Stimulated activated CD4-positive, alpha-beta T cell treated with anti-CD3 and anti-CD28 coated beads, TNF-alpha, amount 100 ng/mL, for 24 hours (primary cell): Measurements from ENCODE around the gene ZNF20.

ENCODE experiments used
- DNase-seq, 3 experiments: peaks; one replicate each; pipeline ENCODE4 v3.0.0-alpha.2; 2020; ENCODE audit warnings: low read depth in 3 of 3

The ZNF20 gene

GRCh38 chr19:12139885-12140544, at the start of gene ZNF20:
TSS of gene ZNF20 (minus strand) at chr19:12140350. CDS start at chr19:12140182, 168 bp downstream.
- DNase-seq, result peak; percentile 84 to 93 (median 86)

DNA sequence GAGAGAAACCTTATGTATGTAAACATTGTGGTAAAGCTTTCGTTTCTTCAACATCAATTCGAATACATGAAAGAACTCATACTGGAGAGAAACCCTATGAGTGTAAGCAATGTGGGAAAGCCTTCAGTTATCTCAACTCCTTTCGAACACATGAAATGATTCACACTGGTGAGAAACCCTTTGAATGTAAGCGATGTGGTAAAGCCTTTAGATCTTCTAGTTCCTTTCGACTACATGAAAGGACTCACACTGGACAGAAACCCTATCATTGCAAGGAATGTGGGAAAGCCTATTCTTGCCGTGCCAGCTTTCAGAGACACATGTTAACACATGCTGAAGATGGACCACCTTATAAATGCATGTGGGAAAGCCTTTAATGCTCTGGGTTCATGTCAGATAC, 47.5 kb upstream of the ZNF20 start:
- DNase-seq, result no peak

DNA sequence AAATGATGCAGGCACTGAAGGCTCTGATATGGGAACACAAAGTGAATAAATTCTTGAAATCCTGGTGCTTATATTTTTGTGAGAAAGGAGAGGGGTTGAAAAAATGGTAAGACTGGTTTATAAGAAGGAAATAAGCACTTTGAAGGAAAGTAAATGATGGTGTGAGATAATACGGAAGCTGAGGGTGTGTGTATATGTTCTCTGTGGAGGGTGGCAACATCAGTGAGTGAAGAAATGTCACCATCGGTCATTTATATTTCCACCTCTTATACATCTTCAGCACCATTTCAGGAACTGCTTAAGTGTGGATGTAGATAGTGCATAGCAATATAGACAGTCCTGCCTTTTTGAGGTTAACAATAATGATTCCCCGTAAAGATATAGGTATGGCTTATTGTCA, 40.2 kb upstream of the ZNF20 start:
- DNase-seq, result no peak

DNA sequence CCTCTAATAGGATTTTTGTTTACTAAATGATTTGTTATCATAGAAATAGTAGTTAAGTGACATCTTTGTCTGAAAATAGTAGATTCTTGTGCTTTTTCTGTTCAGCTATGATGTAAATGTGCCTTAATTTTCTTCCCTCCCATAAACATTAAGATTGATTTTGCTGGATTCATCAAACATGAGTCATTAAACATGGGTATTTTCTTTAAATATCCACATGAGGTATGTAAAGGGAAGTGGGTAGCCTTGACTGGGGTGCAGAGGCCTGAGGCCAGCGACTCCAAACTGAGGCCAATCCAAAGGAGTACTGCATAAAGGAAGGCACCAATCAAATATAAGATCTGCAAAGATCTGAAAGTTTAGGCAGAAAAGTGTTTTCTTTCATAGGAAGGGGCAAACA, 26.5 kb upstream of the ZNF20 start:
- DNase-seq, result no peak

DNA sequence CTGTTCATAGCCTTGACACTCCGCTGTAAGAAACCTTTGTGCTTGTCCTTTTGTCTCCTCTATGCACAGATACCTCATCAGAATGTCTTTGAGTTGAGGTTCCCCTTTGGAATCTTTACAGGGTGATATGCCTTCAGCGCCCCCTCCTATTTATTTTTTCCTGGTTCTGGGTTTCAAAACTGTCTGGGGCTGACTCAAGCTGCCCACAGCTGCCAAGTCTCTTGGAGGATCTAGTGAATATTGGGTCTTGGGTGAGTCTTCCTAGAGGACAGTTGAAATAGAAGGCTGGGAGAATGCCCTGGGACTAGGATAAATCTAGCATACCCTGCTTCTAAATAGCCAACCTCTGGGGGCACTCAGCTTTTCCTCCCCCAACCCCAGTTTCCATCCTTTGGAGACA, 23.7 kb upstream of the ZNF20 start:
- DNase-seq, result no peak

- peak; percentile 87 to 93 (median 90) for DNase-seq
Measured at GRCh38 chr19:12162882-12163806, 23.0 kb upstream of the ZNF20 start, which contains the start of gene ZNF136. TSS of gene ZNF136 (plus strand) at chr19:12163096. CDS start at chr19:12163204, 108 bp downstream.

- no peak for DNase-seq
Measured at GRCh38 chr19:12162513-12162881, 22.3 kb upstream of the ZNF20 start.

DNA sequence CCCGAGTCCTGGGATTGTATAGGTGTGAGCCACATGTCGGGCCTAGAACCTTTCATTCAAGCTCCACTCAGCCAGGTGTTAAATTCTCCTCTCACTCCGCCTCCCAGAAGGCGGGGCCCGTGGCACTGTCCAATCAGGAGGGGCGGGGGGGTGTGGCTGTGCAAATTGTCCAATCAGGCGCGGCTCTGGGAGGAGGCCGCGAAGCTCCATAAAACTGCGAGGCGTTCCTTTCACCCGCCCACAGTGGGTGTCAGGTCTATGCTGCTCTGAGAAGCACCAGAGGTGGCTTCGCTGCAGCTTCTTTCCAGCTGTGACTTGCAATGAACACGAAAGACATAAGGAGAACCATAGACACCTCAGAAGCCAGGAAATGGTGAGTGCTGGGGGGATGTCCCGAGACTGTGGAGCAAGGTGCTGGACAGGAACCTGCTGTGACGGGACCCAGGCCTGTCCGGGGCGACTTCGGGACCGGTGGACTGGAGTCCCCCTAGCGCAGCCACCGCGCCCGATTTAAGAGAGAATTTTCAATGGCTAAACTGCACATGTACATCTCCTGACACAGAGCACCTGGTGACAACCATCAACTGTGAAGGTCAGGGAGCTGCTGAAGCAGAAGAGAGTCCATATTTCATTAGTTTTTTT, 19.7 kb upstream of the ZNF20 start:
- no peak for DNase-seq

- peak in 1 of 3 experiments; percentile 47 for DNase-seq
Measured at GRCh38 chr19:12156223-12157058, 16.3 kb upstream of the ZNF20 start, which contains the start of gene ZNF625. TSS of gene ZNF625 (minus strand) at chr19:12156734. CDS start at chr19:12156558, 176 bp downstream.

- no peak for DNase-seq
Measured at GRCh38 chr19:12155324-12155860, 15.2 kb upstream of the ZNF20 start.

- DNase-seq, result no peak
Measured at GRCh38 chr19:12145348-12145747, 5.2 kb upstream of the ZNF20 start.

GRCh38 chr19:12141405-12141736, 1.2 kb upstream of the ZNF20 start:
- DNase-seq, result no peak

- DNase-seq, result peak; percentile 76 to 82 (median 76)
Measured at GRCh38 chr19:12140545-12141404, 625 bp upstream of the ZNF20 start.

DNA sequence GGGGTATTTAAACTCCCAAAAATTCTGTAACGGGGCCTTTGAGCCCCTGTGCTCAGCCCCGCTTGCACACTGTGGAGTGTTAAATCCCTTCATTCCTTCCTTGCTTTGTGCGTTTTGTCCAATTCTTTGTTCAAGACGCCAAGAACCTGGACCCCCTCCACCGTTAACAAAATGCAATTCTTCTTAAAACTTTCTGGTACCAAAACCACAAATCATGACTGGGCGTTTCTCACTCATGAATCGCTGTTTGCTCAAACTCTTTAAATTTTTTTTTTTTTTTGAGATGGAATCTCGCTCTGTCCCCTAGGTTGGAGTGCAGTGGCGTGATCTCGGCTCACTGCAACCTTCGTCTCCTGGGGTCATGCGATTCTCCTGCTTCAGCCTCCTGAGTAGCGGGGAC, 881 bp downstream of the ZNF20 start:
- no peak for DNase-seq

DNA sequence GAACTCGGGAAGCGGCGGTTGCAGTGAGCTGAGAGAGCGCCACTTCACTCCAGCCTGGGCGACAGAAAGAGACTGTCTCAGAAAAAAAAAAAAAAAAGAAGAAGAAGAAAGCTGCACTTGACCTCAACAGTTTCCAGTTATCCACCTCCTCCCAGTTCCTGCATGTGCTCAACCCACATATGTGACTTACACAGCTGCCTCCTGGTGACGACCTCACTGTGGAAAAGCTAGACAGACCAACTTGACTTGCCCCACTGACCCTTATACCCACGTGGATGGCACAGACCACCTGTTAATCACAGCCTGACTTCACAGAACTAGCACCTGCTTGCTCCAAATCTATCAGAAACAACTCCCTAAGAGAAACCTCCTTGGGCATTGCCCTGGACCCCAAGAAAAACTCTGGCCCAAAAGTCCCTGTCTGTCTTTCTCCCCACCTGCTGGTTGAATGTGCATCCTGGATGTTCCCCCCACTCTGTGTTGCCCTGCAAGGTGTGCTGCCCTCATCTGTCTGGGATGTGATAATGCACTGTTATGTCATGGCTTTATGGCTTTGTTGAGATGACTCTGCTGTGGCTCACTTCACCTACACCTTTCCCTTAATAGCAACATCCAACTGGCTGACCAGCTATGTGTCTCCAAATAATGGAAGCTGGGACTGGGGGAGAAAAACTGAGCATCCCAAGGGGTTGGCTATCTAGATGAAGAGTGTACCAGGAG, 2.8 kb downstream of the ZNF20 start:
- DNase-seq, result peak in 1 of 3 experiments; percentile 33

GRCh38 chr19:12133069-12133468, 7.1 kb downstream of the ZNF20 start:
- no peak for DNase-seq

- DNase-seq, result no peak
Measured at GRCh38 chr19:12126707-12127106, 13.4 kb downstream of the ZNF20 start.

DNA sequence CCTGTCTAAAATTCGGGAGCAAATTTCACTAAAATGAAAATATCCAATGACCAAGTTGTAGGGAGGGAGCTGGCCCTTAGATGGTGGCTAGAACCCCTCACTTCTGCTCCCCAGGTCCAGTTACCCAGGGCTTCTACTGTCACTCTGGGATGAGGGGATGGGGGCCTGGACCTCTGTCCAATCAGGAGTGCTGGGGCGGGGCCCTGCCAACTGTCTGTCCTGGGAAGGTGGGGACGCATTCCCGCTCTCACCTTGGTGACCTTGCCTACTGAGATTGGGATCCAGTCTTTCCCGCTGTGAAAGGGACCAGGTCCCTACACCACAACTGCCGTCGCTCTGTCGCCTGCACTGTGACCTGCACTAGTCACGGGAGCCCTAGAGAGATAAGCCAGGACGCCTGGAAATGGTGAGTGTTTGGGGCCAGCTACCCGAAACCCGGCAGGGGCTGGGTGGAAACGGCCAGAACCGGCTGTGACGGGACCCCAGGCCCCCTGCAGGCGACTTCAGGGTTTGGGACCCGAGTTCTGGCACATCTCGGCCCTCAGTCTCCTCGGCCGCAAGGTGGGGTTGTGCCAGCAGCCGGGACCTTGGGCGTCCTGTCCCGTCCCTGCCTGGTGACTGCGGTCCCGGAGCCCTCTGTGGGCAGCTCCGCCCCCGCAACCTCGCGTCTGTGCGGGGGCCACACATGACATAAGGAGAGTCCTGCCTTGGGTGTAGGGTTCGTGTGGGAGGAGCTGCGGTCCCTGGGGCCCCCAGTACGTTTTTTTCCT, 22.8 kb downstream of the ZNF20 start:
- DNase-seq, result no peak

- no peak for DNase-seq
Measured at GRCh38 chr19:12113121-12113520, 27.0 kb downstream of the ZNF20 start.
